Measurements from ENCODE around the gene CTR9. TPM values are rescaled to one million over a fixed set of nuclear protein-coding genes. Genes with fewer than 3 reads are reported as not detected.

CTR9 gene
- total and polyA plus RNA-seq, 2 of the 13 experiments (the other 11 are each of a cell fraction or from before 2014, with no cell fraction given): 6.6 to 22.1 TPM

DNA sequence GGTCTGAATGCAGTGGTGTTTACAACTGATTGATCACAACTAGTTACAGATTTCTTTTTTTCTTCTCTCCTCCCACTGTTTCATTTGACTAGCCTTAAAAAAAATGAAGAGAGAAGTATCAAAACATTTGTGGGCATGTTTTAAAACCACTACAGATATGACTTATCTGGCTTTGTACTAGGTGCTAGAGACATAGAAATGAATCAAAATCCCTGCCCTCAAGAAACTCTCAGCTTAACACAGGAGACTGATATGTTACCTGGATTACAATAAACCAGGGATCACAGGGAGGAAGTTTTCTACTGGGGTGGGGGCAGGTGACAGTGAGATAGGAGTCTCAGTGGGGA, 25.2 kb upstream of the CTR9 start:
- H2AFZ ChIP-seq (ENCODE audit: low read length): no peak overlapping the region
- no peak overlapping the region for H3K27ac ChIP-seq (ENCODE audit: extremely low read length, insufficient read depth, low read length)
- no TSS peak for BruUV-seq (replicated peaks)
- ChIA-PET POLR2A (no interaction called here), CTCF (ENCODE audit: low intra/inter-chr PET ratio, low total read pairs) (no interaction called here)
- no peaks in the 10 kb centered on the region for H3K9me3 ChIP-seq (ENCODE audit: low read length)
- ATAC-seq (no peak), DNase-seq (ENCODE audit: low spot score) (no peak), FAIRE-seq (no peak)
- no peaks in the 10 kb centered on the region for H3K36me3 ChIP-seq (replicated peaks in 1 of 2; ENCODE audit: control insufficient read depth in 1 of 2, insufficient read depth in 2 of 2, low read length in 2 of 2)
- intact Hi-C loops (cut with micrococcal nuclease; ENCODE audit: unreplicated experiment): no loop called here
- no peak overlapping the region for H3K4me3 ChIP-seq (replicated peaks in 1 of 3; ENCODE audit: insufficient read depth in 1 of 3, low read depth in 2 of 3, low read length in 3 of 3)
- TF ChIP-seq NFYB (CRISPR knock-in tag; IDR thresholded peaks at IDR 0.05) (no peak), PHF20 (CRISPR knock-in tag; IDR thresholded peaks at IDR 0.05) (no peak), TSC22D2 (CRISPR knock-in tag; IDR thresholded peaks at IDR 0.05; ENCODE audit: borderline replicate concordance) (no peak), ZNF75D (CRISPR knock-in tag; IDR thresholded peaks at IDR 0.05; ENCODE audit: borderline replicate concordance) (no peak)
- TF ChIP-seq, protein P1, sequence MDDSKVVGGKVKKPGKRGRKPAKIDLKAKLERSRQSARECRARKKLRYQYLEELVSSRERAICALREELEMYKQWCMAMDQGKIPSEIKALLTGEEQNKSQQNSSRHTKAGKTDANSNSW (CRISPR knock-in tag; IDR thresholded peaks at IDR 0.05; ENCODE audit: borderline replicate concordance): no peak
- in situ Hi-C loops (cut with HindIII; ENCODE audit: extremely low pct_ligation_motif_present, low pct_unique_long_range_greater_than_20kb): no loop called here
- no peak overlapping the region for H3K4me2 ChIP-seq (ENCODE audit: low read depth, low read length)
- no peaks in the 10 kb centered on the region for H3K4me1 ChIP-seq (ENCODE audit: insufficient read depth, low read length)
- no peaks in the 10 kb centered on the region for H4K20me1 ChIP-seq (ENCODE audit: insufficient read depth, low read length)
- H3K79me2 ChIP-seq (ENCODE audit: insufficient read depth, low read length): no peaks in the 10 kb centered on the region
- H3K27me3 ChIP-seq (ENCODE audit: control insufficient read depth in 1 of 2, insufficient read depth in 2 of 2, low read length in 2 of 2): peaks cover 9 to 33% of the 10 kb centered on the region in 2 experiments; a peak in 4 of 5 replicates
- H3K9ac ChIP-seq (ENCODE audit: insufficient read depth, low read depth, low read length): no peak overlapping the region

DNA sequence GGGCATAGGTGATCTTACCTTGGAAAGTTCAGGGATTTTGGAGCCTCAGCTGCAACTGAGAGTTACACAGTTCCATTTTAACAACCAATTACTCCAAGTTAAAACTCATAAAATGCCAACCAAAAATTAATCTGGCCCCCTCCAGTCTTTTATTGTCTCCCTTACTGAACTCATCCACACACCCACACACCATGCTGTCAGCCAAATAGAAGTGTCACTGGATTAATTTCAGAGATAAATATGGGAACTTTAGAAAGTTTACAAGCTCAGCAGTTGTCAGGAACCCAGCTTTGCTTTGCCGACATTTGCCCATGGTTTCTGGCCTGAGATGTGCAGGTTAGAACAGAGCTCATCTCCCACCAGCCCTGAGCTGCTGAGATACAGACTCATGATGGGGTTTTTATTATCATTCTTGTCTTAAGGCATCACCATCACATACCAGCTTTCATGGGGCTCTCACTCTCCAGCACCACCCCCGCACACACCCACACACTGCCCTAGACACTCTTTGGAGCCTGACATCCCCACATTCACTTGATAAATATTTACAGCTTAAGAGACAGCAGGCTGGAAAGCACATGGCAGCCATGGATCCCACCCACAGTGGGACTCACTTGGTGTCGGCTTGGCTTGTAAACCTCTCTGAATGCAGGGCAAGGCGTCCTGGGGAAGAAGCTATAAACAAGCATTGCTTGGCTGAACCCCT, 23.7 kb upstream of the CTR9 start:
- in situ Hi-C loops (cut with HindIII; ENCODE audit: extremely low pct_ligation_motif_present, low pct_unique_long_range_greater_than_20kb): no loop called here

More for the DNA sequence above, 23.7 kb upstream of the CTR9 start:
- no peak overlapping the region for H3K4me2 ChIP-seq (ENCODE audit: low read depth, low read length)
- no peak overlapping the region for H3K4me3 ChIP-seq (replicated peaks in 1 of 3; ENCODE audit: insufficient read depth in 1 of 3, low read depth in 2 of 3, low read length in 3 of 3)
- ChIA-PET CTCF (ENCODE audit: low intra/inter-chr PET ratio, low total read pairs) (no interaction called here), POLR2A (no interaction called here)
- intact Hi-C loops (cut with micrococcal nuclease; ENCODE audit: unreplicated experiment): no loop called here
- peaks cover 8 to 30% of the 10 kb centered on the region in 2 experiments; a peak in 4 of 5 replicates for H3K27me3 ChIP-seq (ENCODE audit: control insufficient read depth in 1 of 2, insufficient read depth in 2 of 2, low read length in 2 of 2)
- H3K36me3 ChIP-seq (replicated peaks in 1 of 2; ENCODE audit: control insufficient read depth in 1 of 2, insufficient read depth in 2 of 2, low read length in 2 of 2): no peaks in the 10 kb centered on the region
- H3K9ac ChIP-seq (ENCODE audit: insufficient read depth, low read depth, low read length): no peak overlapping the region
- BruUV-seq (replicated peaks): no TSS peak
- H2AFZ ChIP-seq (ENCODE audit: low read length): no peak overlapping the region
- FAIRE-seq (no peak), DNase-seq (ENCODE audit: low spot score) (no peak), ATAC-seq (no peak)
- no peaks in the 10 kb centered on the region for H4K20me1 ChIP-seq (ENCODE audit: insufficient read depth, low read length)
- 20% methylated on average over 3 of the region's 4 CpGs for whole genome bisulfite sequencing (ENCODE audit: low lambda C conversion rate)
- TF ChIP-seq ZNF383 (CRISPR knock-in tag; IDR thresholded peaks at IDR 0.05; ENCODE audit: borderline replicate concordance) (no peak), KAT7 (CRISPR knock-in tag; IDR thresholded peaks at IDR 0.05; ENCODE audit: borderline replicate concordance) (no peak), ZBTB7A (CRISPR knock-in tag; IDR thresholded peaks at IDR 0.05) (no peak)
- TF ChIP-seq, protein P2, sequence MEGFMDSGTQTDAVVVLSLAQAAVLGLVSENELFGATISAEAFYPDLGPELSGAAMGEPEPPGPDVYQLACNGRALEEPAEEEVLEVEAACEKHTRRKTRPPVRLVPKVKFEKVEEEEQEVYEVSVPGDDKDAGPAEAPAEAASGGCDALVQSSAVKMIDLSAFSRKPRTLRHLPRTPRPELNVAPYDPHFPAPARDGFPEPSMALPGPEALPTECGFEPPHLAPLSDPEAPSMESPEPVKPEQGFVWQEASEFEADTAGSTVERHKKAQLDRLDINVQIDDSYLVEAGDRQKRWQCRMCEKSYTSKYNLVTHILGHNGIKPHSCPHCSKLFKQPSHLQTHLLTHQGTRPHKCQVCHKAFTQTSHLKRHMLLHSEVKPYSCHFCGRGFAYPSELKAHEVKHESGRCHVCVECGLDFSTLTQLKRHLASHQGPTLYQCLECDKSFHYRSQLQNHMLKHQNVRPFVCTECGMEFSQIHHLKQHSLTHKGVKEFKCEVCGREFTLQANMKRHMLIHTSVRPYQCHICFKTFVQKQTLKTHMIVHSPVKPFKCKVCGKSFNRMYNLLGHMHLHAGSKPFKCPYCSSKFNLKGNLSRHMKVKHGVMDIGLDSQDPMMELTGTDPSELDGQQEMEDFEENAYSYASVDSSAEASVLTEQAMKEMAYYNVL (CRISPR knock-in tag; IDR thresholded peaks at IDR 0.05; ENCODE audit: borderline replicate concordance): no peak
- TF ChIP-seq, protein P3, sequence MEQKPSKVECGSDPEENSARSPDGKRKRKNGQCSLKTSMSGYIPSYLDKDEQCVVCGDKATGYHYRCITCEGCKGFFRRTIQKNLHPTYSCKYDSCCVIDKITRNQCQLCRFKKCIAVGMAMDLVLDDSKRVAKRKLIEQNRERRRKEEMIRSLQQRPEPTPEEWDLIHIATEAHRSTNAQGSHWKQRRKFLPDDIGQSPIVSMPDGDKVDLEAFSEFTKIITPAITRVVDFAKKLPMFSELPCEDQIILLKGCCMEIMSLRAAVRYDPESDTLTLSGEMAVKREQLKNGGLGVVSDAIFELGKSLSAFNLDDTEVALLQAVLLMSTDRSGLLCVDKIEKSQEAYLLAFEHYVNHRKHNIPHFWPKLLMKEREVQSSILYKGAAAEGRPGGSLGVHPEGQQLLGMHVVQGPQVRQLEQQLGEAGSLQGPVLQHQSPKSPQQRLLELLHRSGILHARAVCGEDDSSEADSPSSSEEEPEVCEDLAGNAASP (CRISPR knock-in tag; IDR thresholded peaks at IDR 0.05; ENCODE audit: borderline replicate concordance): no peak
- H3K27ac ChIP-seq (ENCODE audit: extremely low read length, insufficient read depth, low read length): no peak overlapping the region
- H3K79me2 ChIP-seq (ENCODE audit: insufficient read depth, low read length): no peaks in the 10 kb centered on the region
- no peaks in the 10 kb centered on the region for H3K4me1 ChIP-seq (ENCODE audit: insufficient read depth, low read length)
- no peaks in the 10 kb centered on the region for H3K9me3 ChIP-seq (ENCODE audit: low read length)

All from HepG2 (cell line).